T-helper 22 cell (primary cell): ENCODE results near the gene WDHD1.
A peak's percentile ranks its signal among the peaks of the same experiment; 100 is the strongest.
"Not testable (repeated sequence)": the region's sequence is repeated elsewhere in the genome, so short reads cannot be mapped to it uniquely, and the experiment has no call there.

ENCODE experiments used
- DNase-seq: peaks from one replicate; pipeline ENCODE4 v3.0.0-alpha.2; 2020; ENCODE audit warnings: low read depth

The WDHD1 gene

GRCh38 chr14:54906075-54906474 is 120.8 kb downstream of the WDHD1 start:
- no peak for DNase-seq

DNA sequence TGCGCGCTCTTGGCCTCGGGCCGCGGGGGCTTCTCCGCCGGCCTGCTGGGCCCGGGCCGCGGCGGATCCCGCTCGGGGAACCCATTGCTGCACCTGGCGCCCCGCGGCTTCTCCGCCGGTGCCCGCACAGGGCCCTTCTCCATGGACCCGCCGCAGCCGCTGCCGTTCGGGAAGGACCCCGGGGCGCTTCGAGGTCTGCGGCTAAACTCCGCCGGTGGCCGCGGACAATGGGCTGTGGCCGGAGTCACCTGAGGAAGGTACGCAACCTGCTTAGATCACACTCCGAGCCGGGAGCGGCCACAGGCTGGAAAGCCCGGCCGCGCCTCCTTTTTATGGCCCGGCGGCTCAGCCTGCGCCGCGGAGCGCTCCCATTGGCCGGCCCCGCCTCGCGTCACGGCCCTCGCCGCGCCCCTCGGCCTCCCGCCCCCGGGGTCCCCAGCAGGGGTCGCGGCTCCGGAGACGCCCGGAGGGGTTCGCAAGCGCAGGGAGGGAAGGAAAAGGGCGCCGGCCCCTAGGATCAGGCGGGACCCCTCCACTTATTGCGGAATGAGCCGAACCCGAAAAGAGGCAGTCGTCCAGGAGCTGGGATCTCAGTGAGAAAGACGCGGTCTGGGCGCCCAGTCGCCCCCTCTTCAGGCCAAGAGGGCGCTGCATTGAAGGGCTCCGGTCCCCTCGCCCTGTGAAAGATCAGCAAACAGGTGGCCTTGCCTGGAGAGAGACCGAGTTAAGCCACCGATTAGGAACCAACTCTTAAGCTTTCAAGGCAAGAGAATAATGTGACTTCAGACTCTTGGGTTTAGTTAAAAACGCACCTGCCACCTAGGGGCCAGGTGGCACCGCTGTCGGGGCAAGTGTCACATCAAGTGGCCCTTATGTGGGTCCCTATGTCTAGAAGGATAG is 124.1 kb downstream of the WDHD1 start, which contains the start of gene GCH1:
Gene GCH1 (minus strand): TSS at position 306 of the 900 bp plus-strand sequence. CDS start 163 bp downstream, at position 143.
- DNase-seq = peak; percentile 65

DNA sequence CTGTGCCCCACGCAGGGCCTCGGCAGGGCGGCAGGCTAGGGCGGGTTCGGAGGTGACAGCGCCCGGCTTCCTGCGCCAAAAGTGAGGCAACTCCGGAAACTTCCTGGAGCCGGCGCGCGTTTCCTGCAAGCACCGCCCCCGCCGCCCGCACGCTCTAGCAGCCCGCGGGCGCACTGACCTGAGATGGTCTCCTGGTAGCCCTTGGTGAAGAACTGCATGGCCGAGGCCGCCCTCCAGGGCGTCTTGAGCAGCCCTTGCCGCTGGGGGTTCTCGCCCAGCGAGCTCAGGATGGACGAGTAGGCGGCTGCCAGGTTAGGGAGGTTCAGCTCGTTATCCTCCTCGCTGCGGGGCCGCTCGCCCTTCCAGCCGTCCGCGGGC is 124.8 kb downstream of the WDHD1 start:
- peak; percentile 75 for DNase-seq

- DNase-seq = no peak
These were observed 125.3 kb downstream of the WDHD1 start for GRCh38 chr14:54901380-54902142.

DNA sequence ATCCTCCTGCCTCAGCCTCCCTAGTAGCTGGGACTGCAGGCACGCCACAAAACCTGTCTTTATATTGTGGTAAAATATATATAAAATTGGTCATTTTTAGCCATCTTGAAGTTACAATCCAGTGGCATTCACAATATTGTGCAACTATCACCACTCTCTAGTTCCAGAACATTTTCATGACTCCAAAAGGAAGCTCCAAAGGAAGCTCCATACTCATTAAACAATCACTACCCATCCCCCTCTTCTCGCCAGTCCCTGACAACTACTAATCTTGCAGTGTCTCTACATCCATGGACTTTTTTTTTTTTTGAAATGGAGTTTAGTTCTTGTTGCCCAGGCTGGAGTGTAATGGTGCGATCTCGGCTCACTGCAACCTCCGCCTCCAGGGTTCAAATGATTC is 127.3 kb downstream of the WDHD1 start:
- DNase-seq = no peak

DNA sequence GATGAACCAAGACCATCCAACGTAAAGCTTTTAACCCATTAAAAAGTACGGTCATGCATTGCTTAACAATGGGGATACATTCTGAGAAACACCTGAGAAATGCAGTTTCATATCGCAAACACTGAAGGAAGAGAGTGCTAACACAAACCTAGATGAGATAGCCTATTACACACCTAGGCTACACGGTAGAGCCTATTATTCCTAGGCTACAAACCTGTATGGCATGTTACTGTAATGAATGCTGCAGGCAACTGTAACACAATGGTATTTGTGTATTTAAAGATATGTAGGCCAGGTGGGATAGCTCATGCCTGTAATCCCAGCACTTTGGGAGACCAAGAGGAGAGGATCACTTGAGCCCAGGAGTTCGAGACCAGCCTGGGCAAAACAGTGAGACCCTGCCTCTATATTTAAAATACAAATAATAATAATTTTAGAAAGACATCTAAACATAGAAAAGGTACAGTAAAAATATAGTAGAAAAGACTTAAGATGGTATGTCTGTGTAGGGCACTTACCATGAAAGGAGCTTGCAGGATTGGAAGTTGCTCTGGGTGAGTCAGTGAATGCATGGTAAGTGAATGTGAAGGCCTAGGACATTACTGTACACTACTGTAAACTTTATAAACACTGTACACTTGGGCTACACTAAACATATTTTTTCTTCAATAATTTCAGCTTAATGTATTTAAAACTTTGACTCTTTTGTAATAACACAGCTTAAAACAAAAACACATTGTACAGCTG is 128.9 kb downstream of the WDHD1 start:
- not testable (repeated sequence) for DNase-seq

GRCh38 chr14:54895683-54896082 is 131.2 kb downstream of the WDHD1 start:
- DNase-seq = no peak

GRCh38 chr14:54894995-54895394 is 131.9 kb downstream of the WDHD1 start:
- DNase-seq = no peak

- DNase-seq = no peak
These were observed 133.6 kb downstream of the WDHD1 start for GRCh38 chr14:54893151-54893760.

- DNase-seq = no peak
These were observed 135.2 kb downstream of the WDHD1 start for GRCh38 chr14:54891471-54892245.

DNA sequence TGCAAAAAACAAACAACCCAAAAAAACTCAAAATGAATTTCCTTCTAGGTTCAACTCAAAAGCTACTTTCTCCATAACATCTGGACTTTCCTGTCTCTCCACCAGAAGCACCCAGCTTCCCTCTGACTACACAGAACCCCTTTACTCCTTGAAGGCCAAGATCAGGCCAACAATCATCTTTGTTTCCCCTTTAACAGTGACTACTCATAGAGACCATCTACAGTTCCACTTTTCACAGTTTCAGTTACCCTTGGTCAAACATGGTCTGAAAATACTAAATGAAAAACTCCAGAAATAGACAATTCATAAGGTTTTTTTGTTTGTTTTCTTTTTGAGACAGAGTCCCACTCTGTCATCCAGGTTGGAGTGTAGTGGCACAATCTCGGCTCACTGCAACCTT is 136.1 kb downstream of the WDHD1 start:
- DNase-seq = no peak

GRCh38 chr14:54889919-54890318 is 137.0 kb downstream of the WDHD1 start:
- no peak for DNase-seq
